Body of pancreas (tissue), 4 donors: ENCODE measurements around the gene FGF14.

Experiments
- CTCF ChIP-seq, 7 experiments: fragments of 450-650 bp in 4 of 7; fragments of 200-600 bp in 3 of 7; sonication (generic) in 3 of 7; IDR thresholded peaks; one replicate each; pipeline ENCODE4 v1.5.1; 2016 to 2019; ENCODE audit warnings: antibody characterized with exemption in 7 of 7
- POLR2A ChIP-seq, 3 donors: fragments of 450-650 bp; IDR thresholded peaks; one replicate each; pipeline ENCODE4 v1.6.1; 2016; ENCODE audit warnings: antibody characterized with exemption in 3 of 3, mild to moderate bottlenecking in 2 of 3

GRCh38 chr13:102089722-102090121 is 312.1 kb downstream of the FGF14 start:
- TF ChIP-seq CTCF (IDR thresholded peaks at IDR 0.05) = no peak
- TF ChIP-seq POLR2A (IDR thresholded peaks at IDR 0.05) = no peak
